Keratinocyte (primary cell): ENCODE results near the gene SPTLC2. TPM values are rescaled to one million over a fixed set of nuclear protein-coding genes. Genes with fewer than 3 reads are reported as not detected.
"Not testable (repeated sequence)": the region's sequence is repeated elsewhere in the genome, so short reads cannot be mapped to it uniquely, and the experiment has no call there.

Source experiments
- DNase-seq: peaks from one replicate; pipeline ENCODE4 v3.0.0-alpha.2; 2011; ENCODE audit warnings: low read depth, missing footprints, low spot score
- FAIRE-seq: peaks from 2 replicates; lab custom pipeline; 2011; peaks lifted over from hg19 to GRCh38; lab: Jason Lieb, UNC
- H2AFZ ChIP-seq: 2 replicates; pipeline ENCODE4 v1.6.0; 2012; ENCODE audit warnings: low read length, control low read depth, inconsistent platforms; ENCODE audit not compliant: control insufficient read depth
- H3K27ac ChIP-seq: 2 replicates; pipeline ENCODE4 v1.5.1; 2011; ENCODE audit warnings: low read length; ENCODE audit not compliant: control insufficient read depth, insufficient read depth
- H3K27me3 ChIP-seq: 3 replicates; pipeline ENCODE4 v1.6.0; 2011; ENCODE audit warnings: low read length; ENCODE audit not compliant: control insufficient read depth, insufficient read depth; ENCODE audit errors: extremely low read depth
- H3K36me3 ChIP-seq, 2 experiments: 2 replicates in 1 of 2; 3 replicates in 1 of 2; pipeline ENCODE4 v1.5.1; 2011; ENCODE audit warnings: low read length in 2 of 2, mild to moderate bottlenecking in 1 of 2; ENCODE audit not compliant: control insufficient read depth in 2 of 2, insufficient read depth in 2 of 2; ENCODE audit errors: extremely low read depth in 1 of 2
- H3K4me1 ChIP-seq: 3 replicates; pipeline ENCODE4 v1.5.1; 2011; ENCODE audit warnings: low read length; ENCODE audit not compliant: control insufficient read depth, insufficient read depth; ENCODE audit errors: extremely low read depth
- H3K4me2 ChIP-seq: 3 replicates; pipeline ENCODE4 v1.6.0; 2011; ENCODE audit warnings: low read depth, low read length; ENCODE audit not compliant: control insufficient read depth, insufficient read depth; ENCODE audit errors: extremely low read depth
- H3K4me3 ChIP-seq, 3 experiments: fragments of 200-600 bp in 1 of 3; sonication (generic) in 1 of 3; 2 replicates in 2 of 3; 3 replicates in 1 of 3; pipeline ENCODE4 v1.5.1; 2011 to 2016; ENCODE audit warnings: low read length in 3 of 3, mild to moderate bottlenecking in 3 of 3, control low read depth in 2 of 3, inconsistent platforms in 1 of 3, low read depth in 1 of 3, mixed read lengths in 1 of 3, mixed run types in 1 of 3, moderate library complexity in 1 of 3; ENCODE audit not compliant: control insufficient read depth in 2 of 3, insufficient read depth in 2 of 3; ENCODE audit errors: extremely low read depth in 1 of 3
- H3K79me2 ChIP-seq: 2 replicates; pipeline ENCODE4 v1.6.0; 2012; ENCODE audit warnings: low read length; ENCODE audit not compliant: control insufficient read depth, insufficient read depth
- H3K9ac ChIP-seq: 3 replicates; pipeline ENCODE4 v1.6.0; 2011; ENCODE audit warnings: low read length; ENCODE audit not compliant: control insufficient read depth, insufficient read depth; ENCODE audit errors: extremely low read depth
- H3K9me1 ChIP-seq: 3 replicates; pipeline ENCODE4 v1.6.0; 2011; ENCODE audit warnings: low read length; ENCODE audit not compliant: control insufficient read depth, insufficient read depth; ENCODE audit errors: extremely low read depth
- H3K9me3 ChIP-seq: 2 replicates; pipeline ENCODE4 v1.5.1; 2012; ENCODE audit warnings: low read depth, low read length; ENCODE audit not compliant: control insufficient read depth
- H4K20me1 ChIP-seq: 3 replicates; pipeline ENCODE4 v1.6.0; 2011; ENCODE audit warnings: low read length; ENCODE audit not compliant: control insufficient read depth, insufficient read depth; ENCODE audit errors: extremely low read depth
- CTCF ChIP-seq, 3 experiments: IDR thresholded peaks in 1 of 3; conservative IDR thresholded peaks in 1 of 3; optimal IDR thresholded peaks in 1 of 3; 2 replicates in 2 of 3; 3 replicates in 1 of 3; pipeline versions ENCODE3 to v1.5.1; 2011; ENCODE audit warnings: low read length in 3 of 3, mild to moderate bottlenecking in 3 of 3, moderate library complexity in 2 of 3, control low read depth in 1 of 3, inconsistent platforms in 1 of 3; ENCODE audit not compliant: insufficient read depth in 2 of 3; ENCODE audit errors: extremely low read depth in 1 of 3
- EZH2 ChIP-seq: IDR thresholded peaks from one replicate; pipeline ENCODE4 v1.6.1; 2012; ENCODE audit warnings: inconsistent platforms, mild to moderate bottlenecking, low read length, moderate library complexity
- dilution Hi-C: fragments of 300-500 bp; cut with MboI; formaldehyde crosslinking; loops from one replicate; pipeline ENCODE4 v1.7.0; 2020; ENCODE audit warnings: low sequenced_read_pairs; ENCODE audit not compliant: extremely low pct_ligation_motif_present
- polyA plus RNA-seq, 5 experiments: library from polyadenylated mRNA; depleted of rRNA in 3 of 5; stranded (reverse) in 3 of 5; stranded (forward) in 1 of 5; unstranded in 1 of 5; fragments of >200 nt; gene quantifications; 1 replicate in 1 of 5; 2 replicates in 3 of 5; 3 replicates in 1 of 5; pipeline versions ENCODE4 v1.2.1 to v1.2.3, GENCODE V29; 2011 to 2012; ENCODE audit warnings: missing spikeins in 2 of 5, low read depth in 1 of 5, low replicate concordance in 1 of 5

Gene SPTLC2
- polyA plus RNA-seq, 1 donor (not counting 4 experiments of a cell fraction or from before 2014, with no cell fraction given) = 46.8 TPM

- peak overlapping the region; percentile 79 for H3K27ac ChIP-seq
- peaks cover 37% of the 10 kb centered on the region for H3K4me1 ChIP-seq
- peak; percentile 67 for DNase-seq
- no peaks in the 10 kb centered on the region for H3K9me1 ChIP-seq
- FAIRE-seq = no peak
- no peak overlapping the region for H2AFZ ChIP-seq
- no peaks in the 10 kb centered on the region for H3K27me3 ChIP-seq
- H3K79me2 ChIP-seq = peaks cover 65% of the 10 kb centered on the region
- H3K4me2 ChIP-seq = peak overlapping the region; percentile 79
- TF ChIP-seq CTCF (optimal IDR thresholded peaks at IDR 0.05 in 1 of 3, IDR thresholded peaks at IDR 0.05 in 1 of 3, conservative IDR thresholded peaks at IDR 0.05 in 1 of 3; ENCODE audit: extremely low read depth in 1 of 3, insufficient read depth in 2 of 3, low read length in 3 of 3) (no peak), EZH2 (no peak)
- peaks cover 3 to 7% of the 10 kb centered on the region in 2 experiments for H3K36me3 ChIP-seq
- no peaks in the 10 kb centered on the region for H4K20me1 ChIP-seq
- peak overlapping the region; percentile 53 for H3K9ac ChIP-seq
- no peaks in the 10 kb centered on the region for H3K9me3 ChIP-seq
- dilution Hi-C loops = no loop called here
- peak overlapping the region in 2 of 3 experiments; percentile 19 to 44 for H3K4me3 ChIP-seq
Observed at GRCh38 chr14:77590845-77591485, 25.5 kb downstream of the SPTLC2 start.

- FAIRE-seq = no peak
- Histone ChIP-seq H3K9me1 (no peaks in the 10 kb centered on the region), H3K79me2 (peaks cover 71% of the 10 kb centered on the region), H3K9ac (no peak overlapping the region), H3K36me3 (peaks cover 2 to 3% of the 10 kb centered on the region in 2 experiments), H3K27ac (no peak overlapping the region), H3K4me2 (no peak overlapping the region), H3K4me3 (no peak overlapping the region), H3K4me1 (peaks cover 31% of the 10 kb centered on the region), H2AFZ (no peak overlapping the region), H3K9me3 (no peaks in the 10 kb centered on the region), H4K20me1 (no peaks in the 10 kb centered on the region), H3K27me3 (no peaks in the 10 kb centered on the region)
- dilution Hi-C loops = no loop called here
- no peak for TF ChIP-seq EZH2
- TF ChIP-seq CTCF (optimal IDR thresholded peaks at IDR 0.05 in 1 of 3, IDR thresholded peaks at IDR 0.05 in 1 of 3, conservative IDR thresholded peaks at IDR 0.05 in 1 of 3; ENCODE audit: extremely low read depth in 1 of 3, insufficient read depth in 2 of 3, low read length in 3 of 3) = no peak
- no peak for DNase-seq
Observed at GRCh38 chr14:77589099-77589498, 27.3 kb downstream of the SPTLC2 start.

GRCh38 chr14:77588411-77589025 is 27.9 kb downstream of the SPTLC2 start:
- peaks cover 77% of the 10 kb centered on the region for H3K79me2 ChIP-seq
- H3K9ac ChIP-seq, H2AFZ ChIP-seq, H3K27ac ChIP-seq, H3K9me3 ChIP-seq, H4K20me1 ChIP-seq, H3K27me3 ChIP-seq, DNase-seq, H3K4me2 ChIP-seq, H3K9me1 ChIP-seq, dilution Hi-C loops, H3K4me3 ChIP-seq, FAIRE-seq, H3K36me3 ChIP-seq: not testable (repeated sequence)
- H3K4me1 ChIP-seq = peaks cover 25% of the 10 kb centered on the region
